Activated CD8-positive, alpha-beta memory T cell treated with anti-CD3 and anti-CD28 coated beads, Interleukin-2, amount 50 U/mL, for 24 hours (primary cell): ENCODE results near the gene TMEM131.
A peak's percentile ranks its signal among the peaks of the same experiment; 100 is the strongest.
"Not testable (repeated sequence)": the region's sequence is repeated elsewhere in the genome, so short reads cannot be mapped to it uniquely, and the experiment has no call there.

Source experiments
- DNase-seq: peaks from one replicate; pipeline ENCODE4 v3.0.0-alpha.2; 2020; ENCODE audit errors: extremely low read depth

TMEM131 gene, protein sequence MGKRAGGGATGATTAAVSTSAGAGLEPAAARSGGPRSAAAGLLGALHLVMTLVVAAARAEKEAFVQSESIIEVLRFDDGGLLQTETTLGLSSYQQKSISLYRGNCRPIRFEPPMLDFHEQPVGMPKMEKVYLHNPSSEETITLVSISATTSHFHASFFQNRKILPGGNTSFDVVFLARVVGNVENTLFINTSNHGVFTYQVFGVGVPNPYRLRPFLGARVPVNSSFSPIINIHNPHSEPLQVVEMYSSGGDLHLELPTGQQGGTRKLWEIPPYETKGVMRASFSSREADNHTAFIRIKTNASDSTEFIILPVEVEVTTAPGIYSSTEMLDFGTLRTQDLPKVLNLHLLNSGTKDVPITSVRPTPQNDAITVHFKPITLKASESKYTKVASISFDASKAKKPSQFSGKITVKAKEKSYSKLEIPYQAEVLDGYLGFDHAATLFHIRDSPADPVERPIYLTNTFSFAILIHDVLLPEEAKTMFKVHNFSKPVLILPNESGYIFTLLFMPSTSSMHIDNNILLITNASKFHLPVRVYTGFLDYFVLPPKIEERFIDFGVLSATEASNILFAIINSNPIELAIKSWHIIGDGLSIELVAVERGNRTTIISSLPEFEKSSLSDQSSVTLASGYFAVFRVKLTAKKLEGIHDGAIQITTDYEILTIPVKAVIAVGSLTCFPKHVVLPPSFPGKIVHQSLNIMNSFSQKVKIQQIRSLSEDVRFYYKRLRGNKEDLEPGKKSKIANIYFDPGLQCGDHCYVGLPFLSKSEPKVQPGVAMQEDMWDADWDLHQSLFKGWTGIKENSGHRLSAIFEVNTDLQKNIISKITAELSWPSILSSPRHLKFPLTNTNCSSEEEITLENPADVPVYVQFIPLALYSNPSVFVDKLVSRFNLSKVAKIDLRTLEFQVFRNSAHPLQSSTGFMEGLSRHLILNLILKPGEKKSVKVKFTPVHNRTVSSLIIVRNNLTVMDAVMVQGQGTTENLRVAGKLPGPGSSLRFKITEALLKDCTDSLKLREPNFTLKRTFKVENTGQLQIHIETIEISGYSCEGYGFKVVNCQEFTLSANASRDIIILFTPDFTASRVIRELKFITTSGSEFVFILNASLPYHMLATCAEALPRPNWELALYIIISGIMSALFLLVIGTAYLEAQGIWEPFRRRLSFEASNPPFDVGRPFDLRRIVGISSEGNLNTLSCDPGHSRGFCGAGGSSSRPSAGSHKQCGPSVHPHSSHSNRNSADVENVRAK (N-terminal part only)

DNA sequence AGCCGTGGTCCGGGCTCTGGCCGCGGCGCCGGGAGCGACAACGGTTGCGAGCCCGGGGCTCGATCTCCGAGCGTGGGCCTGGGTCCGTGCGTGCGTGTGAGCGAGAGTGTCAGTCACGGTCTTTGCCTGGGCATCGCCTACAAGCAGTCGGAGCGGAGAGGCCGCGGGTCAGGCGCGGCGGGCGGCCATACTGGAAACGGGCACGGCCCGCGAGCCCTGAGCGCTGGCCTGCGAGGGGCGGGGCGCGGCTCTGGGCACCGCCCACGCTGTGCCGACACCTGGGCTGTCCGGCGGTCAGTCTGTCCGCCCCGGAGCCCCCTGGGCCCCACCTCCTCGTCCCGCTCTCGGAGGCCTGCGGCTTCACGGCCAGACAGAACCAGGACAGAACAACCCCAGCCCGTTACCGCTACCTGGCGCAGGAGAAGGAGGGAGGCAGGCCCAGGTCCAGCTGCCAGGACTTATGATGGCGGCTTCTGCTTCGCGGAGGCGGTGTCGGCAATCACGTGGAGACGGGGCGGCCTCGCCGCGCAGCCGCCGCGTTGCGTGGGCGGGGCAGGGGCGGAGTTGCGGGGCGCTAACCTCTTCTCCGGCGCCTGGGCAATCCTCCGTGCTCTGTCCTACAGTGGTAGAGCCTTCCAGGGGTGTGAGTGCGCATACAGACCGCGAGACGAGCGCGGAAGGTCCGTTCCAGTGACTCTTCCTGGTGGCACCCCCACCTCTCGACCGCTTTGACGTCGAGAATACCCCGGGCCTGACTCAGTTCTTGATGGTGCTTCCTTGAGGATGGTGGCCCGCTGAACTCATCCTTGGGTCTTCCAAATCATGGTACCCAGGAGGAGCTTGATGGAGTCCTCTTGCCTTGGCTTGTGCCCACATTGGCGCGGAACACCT lies at the start of gene TMEM131:
TMEM131 (minus strand) TSS at position 215 of the 891 bp plus-strand sequence. CDS start 286 bp downstream, outside the sequence.
- DNase-seq, result peak; percentile 91

DNA sequence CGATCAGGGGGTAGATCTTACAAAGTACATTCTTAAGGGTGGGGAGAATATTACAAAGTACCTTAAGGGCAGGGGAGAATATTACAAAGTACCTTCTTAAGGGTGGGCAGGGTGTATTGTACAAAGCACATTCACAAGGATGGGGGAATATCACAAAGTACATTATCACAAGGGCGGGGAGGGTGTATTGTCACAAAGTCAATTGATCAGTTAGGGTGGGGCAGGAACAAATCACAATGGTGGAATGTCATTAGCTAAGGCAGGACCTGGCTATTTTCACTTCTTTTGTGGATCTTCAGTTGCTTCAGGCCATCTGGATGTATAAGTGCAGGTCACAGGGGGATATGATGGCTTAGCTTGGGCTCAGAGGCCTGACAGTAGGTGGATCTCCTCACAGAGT lies 49.0 kb upstream of the TMEM131 start:
- not testable (repeated sequence) for DNase-seq

- DNase-seq, result no peak
Observed at GRCh38 chr2:98043101-98043500, 47.4 kb upstream of the TMEM131 start.

DNA sequence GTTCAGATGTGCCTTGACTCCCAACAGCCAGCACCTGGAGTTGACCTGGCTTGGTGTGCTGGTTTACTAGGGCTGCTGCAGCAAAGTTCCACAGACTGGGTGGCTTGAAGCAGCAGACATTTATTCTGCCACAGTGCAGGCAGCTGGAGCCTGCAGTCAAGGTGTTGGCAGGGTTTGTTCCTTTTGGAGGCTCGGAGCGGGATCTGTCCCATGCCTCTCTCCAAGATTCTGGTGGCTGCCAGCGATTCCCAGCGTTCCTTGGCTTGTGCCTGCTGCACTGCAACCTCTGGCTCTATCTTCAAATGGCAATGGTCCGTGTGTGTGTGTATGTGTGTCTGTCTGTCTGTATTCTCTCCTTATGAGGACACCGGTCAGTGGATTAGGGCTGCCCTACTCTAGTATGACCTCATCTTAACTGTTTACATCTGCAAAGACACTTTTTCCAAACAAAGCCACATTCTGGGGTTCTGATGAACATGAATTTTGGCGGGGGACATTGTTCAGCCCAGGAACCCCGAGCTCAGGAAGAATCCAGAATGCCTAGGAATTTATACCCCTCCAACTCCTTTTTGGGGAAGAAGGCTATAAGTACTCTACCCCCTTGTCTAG lies 44.7 kb upstream of the TMEM131 start:
- DNase-seq, result no peak

GRCh38 chr2:98039085-98039756 lies 43.5 kb upstream of the TMEM131 start:
- no peak for DNase-seq

DNA sequence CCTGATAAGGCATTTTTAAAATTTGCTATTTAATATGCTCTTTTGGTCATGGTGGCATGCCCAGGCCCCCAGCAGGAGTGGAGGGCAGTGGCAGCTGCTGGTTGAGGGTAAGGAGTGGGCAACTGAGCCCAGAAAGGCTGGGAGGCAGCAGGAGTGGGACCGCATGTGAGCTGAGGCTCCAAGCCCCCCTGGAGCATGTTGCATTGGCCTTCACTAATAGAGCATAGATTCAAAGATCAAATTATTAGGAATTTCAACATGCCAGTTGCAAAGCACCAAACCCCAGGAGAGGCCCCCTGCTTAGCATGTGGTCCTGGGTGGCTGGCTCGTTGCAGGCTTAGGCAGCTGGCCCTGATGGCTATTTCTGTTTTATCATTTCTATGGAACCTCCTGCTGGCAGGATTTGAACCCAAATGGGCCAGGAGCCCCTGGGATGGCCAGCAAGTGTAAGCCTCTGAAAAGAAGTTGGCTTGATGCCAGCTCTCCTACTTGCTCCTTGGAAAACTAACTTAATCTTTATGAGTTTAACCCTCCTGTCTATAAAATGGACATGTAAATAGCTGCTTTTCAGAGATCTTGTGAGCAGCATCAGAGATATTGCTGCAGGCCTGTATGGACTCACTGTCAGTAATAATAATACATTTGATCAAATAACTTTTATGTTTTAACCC lies 42.1 kb upstream of the TMEM131 start:
- no peak for DNase-seq

- no peak for DNase-seq
Observed at GRCh38 chr2:98037206-98037605, 41.5 kb upstream of the TMEM131 start.

DNA sequence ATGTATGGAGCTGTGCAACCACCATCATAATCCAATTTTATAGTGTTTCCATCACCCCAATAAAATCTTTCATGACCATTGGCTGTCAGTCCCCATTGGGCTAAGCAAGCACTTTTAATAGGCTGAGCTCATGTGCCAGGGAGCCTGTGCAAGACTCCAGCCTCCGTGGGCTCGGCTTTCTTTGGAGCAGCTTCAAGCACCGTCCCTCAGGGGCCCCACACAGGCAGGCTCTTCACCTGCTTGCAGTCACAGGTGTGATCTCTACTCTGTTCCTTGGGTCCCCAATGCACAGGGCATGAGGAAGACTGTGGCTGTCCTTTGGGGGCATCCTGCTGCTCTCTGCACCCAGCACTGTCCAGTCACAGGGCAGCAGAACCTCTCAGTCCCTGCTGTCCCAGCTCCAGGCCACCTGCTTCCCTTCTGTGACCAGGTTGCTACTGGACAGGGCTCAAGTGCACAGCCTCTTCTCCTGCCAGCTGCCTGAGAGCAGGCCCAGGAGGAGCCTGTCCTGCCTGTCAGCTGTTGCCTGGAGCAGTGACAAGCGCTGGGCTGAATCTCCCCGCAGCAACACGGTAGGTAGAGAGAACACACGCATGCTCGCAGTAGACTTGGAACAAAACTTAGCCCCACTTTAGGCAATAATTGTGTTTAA lies 40.7 kb upstream of the TMEM131 start:
- DNase-seq, result no peak

DNA sequence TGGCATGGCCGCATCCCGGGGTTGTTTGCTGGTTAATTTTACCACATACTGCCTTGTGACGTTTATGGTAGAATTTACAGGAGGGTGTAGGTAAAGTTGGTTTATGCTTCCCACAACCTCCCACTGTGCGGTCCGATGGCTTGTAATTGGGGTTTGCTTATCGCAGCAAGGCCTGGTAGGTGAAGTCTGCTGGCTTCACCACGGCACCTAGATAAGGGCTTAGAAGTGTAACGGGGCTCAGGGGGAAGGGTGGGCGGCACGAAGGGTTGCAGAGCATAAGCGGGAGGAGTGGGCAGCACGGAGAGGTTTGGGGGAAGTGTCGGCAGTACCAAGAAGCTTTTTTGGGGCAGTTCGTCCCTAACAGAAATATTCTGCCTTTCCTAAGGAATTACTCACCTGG lies 39.0 kb upstream of the TMEM131 start:
- DNase-seq, result no peak

GRCh38 chr2:98032086-98032485 lies 36.3 kb upstream of the TMEM131 start:
- DNase-seq, result no peak

DNA sequence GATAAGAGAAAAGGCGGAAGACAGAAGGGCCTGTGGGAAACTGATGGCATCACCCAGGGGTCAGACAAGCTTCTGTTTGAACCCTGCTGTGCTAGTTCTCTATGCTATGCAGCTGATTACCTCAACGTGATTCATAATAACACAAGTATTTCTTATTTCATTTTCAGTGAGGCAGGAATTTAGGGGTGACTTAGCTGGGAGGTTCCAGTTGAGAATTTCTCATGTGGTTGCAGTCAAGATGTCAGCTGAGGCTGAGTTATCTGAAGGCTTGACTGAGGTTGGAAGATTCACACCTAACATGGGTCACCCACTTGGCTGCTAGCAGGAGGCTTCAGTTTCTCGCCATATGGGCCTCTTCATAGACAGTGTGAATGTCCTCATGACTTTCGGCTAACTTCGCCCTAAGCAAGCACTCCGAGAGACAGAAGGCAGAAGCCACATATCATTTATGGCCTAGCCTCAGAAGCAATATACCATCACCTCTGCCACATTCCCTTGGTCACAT lies 34.0 kb upstream of the TMEM131 start:
- DNase-seq, result no peak

DNA sequence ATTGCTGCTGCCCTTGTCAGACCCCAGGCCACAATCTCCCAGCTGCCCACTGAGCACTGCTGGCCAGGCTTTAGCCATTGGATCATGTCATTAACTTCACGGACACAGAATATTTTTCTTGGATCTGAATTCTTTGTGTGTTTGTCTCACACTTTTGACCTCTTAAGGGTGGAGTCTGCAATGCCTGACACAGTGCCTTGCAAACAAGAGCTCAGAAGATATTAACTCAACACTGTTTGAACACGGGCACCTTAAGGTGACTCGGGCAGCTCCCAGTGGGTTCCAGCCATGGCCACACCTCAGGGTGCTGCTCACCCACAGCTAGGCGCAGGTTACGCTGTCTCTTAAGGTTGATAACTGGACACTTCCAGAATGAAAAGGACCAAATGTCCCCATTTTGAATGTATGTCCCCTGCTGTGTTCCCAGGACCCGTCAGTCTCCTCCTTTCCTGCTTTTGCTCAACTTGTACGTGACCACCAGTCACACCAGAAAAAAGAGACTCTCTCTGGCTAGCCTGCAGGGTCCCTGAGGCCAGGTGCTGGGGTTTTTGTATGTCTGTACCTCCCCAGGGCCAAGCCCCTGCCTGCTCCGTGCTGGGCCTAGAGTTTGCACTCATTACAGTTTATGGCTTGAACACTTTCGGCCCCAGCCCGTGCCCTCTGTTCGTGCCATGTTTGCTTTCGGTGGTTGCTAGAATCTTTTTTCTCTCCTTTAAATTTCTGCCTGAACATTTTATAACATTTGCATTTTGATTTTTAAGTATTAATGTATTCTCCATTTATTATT lies 33.4 kb upstream of the TMEM131 start:
- DNase-seq, result no peak

DNA sequence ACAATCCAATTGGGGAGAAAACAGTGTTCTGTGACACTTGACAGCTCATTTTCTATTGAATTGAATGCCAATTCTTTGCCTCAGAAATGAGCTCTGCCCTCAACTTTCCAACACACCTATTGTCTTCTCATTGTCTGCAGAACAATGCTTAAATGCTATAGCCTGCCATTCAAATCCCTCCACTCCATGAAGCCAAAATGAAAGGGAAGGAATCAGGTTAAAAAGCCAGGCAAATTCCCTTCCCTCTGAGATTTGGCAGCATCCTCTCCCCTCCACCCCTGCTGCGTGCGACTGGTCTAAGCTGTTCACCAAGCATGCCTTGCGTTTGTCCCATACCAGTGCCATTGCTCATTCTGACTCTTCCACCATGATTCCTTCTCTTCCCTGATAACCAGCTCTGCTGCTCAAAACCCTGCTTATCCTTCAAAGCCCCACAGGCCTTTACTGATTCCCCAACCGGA lies 32.4 kb upstream of the TMEM131 start:
- no peak for DNase-seq

DNA sequence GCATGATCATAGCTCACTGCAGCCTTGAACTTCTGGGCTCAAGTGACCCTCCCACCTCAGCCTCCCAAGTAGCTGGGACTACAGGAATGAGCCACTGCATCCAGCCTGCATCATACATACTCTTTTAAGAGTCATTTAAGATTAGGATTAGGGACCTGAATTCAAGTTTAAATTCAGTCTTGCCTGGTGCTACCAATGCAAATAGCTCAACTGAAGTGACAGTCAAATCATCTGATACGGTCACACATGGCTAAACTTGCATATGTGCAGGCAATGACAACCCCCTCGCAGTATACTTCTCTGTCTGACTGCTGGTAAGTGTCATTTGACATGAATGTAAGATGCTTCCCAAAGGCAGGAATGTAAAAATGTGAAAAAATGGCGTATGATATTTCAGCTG lies 31.8 kb upstream of the TMEM131 start:
- DNase-seq, result no peak

- DNase-seq, result no peak
Observed at GRCh38 chr2:98026927-98027522, 31.3 kb upstream of the TMEM131 start.

- DNase-seq, result no peak
Observed at GRCh38 chr2:98026292-98026691, 30.5 kb upstream of the TMEM131 start.

DNA sequence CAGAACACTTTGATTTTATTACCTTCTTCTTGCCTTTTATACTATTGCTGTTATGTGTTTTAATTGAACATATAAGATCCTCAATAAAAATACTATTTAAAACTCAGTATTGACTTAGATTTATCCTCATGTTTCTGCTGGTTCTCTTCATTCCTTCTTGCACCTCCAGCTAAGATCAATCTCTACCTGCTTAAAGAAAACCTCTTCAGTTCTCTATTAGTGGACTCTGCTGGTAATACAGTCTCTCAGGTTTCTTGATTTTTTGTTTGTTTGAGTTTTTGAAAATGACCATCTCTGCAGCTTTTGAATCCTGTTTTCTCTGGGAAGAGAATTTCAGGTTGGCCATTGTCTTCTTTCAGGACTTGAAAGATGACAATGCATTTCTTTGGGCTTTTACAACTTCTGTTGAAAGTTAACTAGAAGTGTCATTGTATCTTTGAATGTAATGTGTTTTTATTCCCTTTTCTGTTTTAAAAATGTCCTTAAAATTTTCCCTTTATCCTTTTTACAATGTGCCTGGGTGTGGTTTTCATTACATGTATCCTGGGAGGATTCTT lies 29.8 kb upstream of the TMEM131 start:
- no peak for DNase-seq
